Right lobe of liver (tissue), 6 donors: ENCODE measurements around the gene RCAN1. TPM values are rescaled to one million over a fixed set of nuclear protein-coding genes. Genes with fewer than 3 reads are reported as not detected.
"Not testable (repeated sequence)": the region's sequence is repeated elsewhere in the genome, so short reads cannot be mapped to it uniquely, and the experiment has no call there.

Experiments used
- ATAC-seq, 4 donors: fragments of 200-7000 bp; cut with Tn5 transposase; one replicate each; pipeline ENCODE4 v1.9.1; 2020; ENCODE audit warnings: mild to moderate bottlenecking in 4 of 4, moderate library complexity in 4 of 4
- DNase-seq, 3 donors: peaks; one replicate each; pipeline ENCODE4 v3.0.0-alpha.2; 2020
- H3K27ac ChIP-seq, 3 donors: fragments of 200-600 bp; one replicate each; pipeline ENCODE4 v1.8.0; 2022
- H3K27me3 ChIP-seq, 2 donors: fragments of 200-600 bp; one replicate each; pipeline ENCODE4 v1.8.0; 2022
- H3K36me3 ChIP-seq, 4 donors: fragments of 200-600 bp; sonication (generic) in 1 of 4; one replicate each; pipeline versions ENCODE4 v1.5.1 to v1.8.0; 2017 to 2022; ENCODE audit warnings: control low read depth in 1 of 4
- H3K4me1 ChIP-seq, 4 donors: fragments of 200-600 bp; sonication (generic) in 1 of 4; one replicate each; pipeline versions ENCODE4 v1.5.1 to v1.8.0; 2017 to 2022; ENCODE audit warnings: control low read depth in 1 of 4
- H3K4me3 ChIP-seq, 3 donors: fragments of 200-600 bp; one replicate each; pipeline ENCODE4 v1.8.0; 2022
- H3K9me3 ChIP-seq, 4 donors: fragments of 200-600 bp; sonication (generic) in 1 of 4; one replicate each; pipeline versions ENCODE4 v1.5.1 to v1.8.0; 2017 to 2022; ENCODE audit warnings: control low read depth in 1 of 4
- POLR2A ChIP-seq: fragments of 450-650 bp; IDR thresholded peaks from one replicate; pipeline ENCODE4 v1.6.1; 2017; ENCODE audit warnings: antibody characterized with exemption, mild to moderate bottlenecking
- WGBS: methylation state at CpG from one replicate; pipeline ENCODE4 v1.1.6; 2018; ENCODE audit warnings: low coverage, low lambda C conversion rate; ENCODE audit not compliant: insufficient coverage; ENCODE audit errors: missing lambda C conversion rate; 5-methylcytosine and 5-hydroxymethylcytosine counted together
- intact Hi-C, 2 donors: fragments of 100-400 bp; cut with DNase I; formaldehyde crosslinking; loops; one replicate each; pipeline versions ENCODE4 v1.11.2 to v1.14.1; 2022
- total RNA-seq, 6 experiments: library from RNA; depleted of rRNA in 2 of 6; stranded (reverse); fragments of >200 nt in 2 of 6; fragmentation: NEBNext Ultra II Directional in 3 of 6; extraction: Animal tissue kit (Norgen Biotek cat#: 25700) in 3 of 6; gene quantifications; one replicate each; pipeline versions ENCODE4 v1.1.0 to v1.2.4, GENCODE V29; 2016 to 2023
- TF ChIP-seq, protein P1 (sequence below), 4 donors: fragments of 200-600 bp in 3 of 4; fragments of 450-650 bp in 1 of 4; IDR thresholded peaks; one replicate each; pipeline versions ENCODE4 v1.5.1 to v1.8.0; 2016 to 2022; ENCODE audit warnings: antibody characterized with exemption in 4 of 4, mild to moderate bottlenecking in 2 of 4
- donor health status: DM: no; HTN: yes; CAD: no.
- donor health status: DM: no; HTN: no; CAD: no.
- donor health status: DM: no; HTN: no; CAD: no.
- donor health status: DM: no; HTN: yes; CAD: no.
- donor health status: DM: no; HTN: yes; CAD: no.

Gene RCAN1
- total RNA-seq, 6 experiments from 2014 or later, result 34.3 to 71.0 (median 55.4) TPM

GRCh38 chr21:34574601-34575529 is 40.0 kb downstream of the RCAN1 start:
- H3K4me3 ChIP-seq, result no peak overlapping the region
- intact Hi-C loops, result no loop called here
- DNase-seq (no peak), ATAC-seq (no peak)
- peaks cover 0 to 6% (median 0%) of the 10 kb centered on the region in 4 donors for H3K4me1 ChIP-seq
- H3K36me3 ChIP-seq, result no peaks in the 10 kb centered on the region
- no peak overlapping the region for H3K27ac ChIP-seq
- H3K27me3 ChIP-seq, result no peaks in the 10 kb centered on the region
- TF ChIP-seq POLR2A, result no peak
- TF ChIP-seq, protein P1, sequence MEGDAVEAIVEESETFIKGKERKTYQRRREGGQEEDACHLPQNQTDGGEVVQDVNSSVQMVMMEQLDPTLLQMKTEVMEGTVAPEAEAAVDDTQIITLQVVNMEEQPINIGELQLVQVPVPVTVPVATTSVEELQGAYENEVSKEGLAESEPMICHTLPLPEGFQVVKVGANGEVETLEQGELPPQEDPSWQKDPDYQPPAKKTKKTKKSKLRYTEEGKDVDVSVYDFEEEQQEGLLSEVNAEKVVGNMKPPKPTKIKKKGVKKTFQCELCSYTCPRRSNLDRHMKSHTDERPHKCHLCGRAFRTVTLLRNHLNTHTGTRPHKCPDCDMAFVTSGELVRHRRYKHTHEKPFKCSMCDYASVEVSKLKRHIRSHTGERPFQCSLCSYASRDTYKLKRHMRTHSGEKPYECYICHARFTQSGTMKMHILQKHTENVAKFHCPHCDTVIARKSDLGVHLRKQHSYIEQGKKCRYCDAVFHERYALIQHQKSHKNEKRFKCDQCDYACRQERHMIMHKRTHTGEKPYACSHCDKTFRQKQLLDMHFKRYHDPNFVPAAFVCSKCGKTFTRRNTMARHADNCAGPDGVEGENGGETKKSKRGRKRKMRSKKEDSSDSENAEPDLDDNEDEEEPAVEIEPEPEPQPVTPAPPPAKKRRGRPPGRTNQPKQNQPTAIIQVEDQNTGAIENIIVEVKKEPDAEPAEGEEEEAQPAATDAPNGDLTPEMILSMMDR (IDR thresholded peaks at IDR 0.05), result no peak
- WGBS, result 89% methylated on average over 19 of the region's 24 CpGs
- H3K9me3 ChIP-seq, result no peaks in the 10 kb centered on the region

GRCh38 chr21:34571994-34572393 is 42.9 kb downstream of the RCAN1 start:
- Histone ChIP-seq H3K27ac (peak overlapping the region in 1 of 3 donors; percentile 31), H3K36me3 (no peaks in the 10 kb centered on the region), H3K27me3 (no peaks in the 10 kb centered on the region), H3K4me3 (peak overlapping the region in 1 of 3 donors; percentile 24), H3K4me1 (peaks cover 0 to 6% (median 0%) of the 10 kb centered on the region in 4 donors), H3K9me3 (no peaks in the 10 kb centered on the region)
- TF ChIP-seq, protein P1 (IDR thresholded peaks at IDR 0.05), result peak in 2 of 4 donors; percentile 11 to 31
- no peak for TF ChIP-seq POLR2A
- intact Hi-C loops, result no loop called here
- ATAC-seq (peak; percentile 80 to 91 (median 86)), DNase-seq (peak in 1 of 3 donors; percentile 55)
- 32% methylated on average over 6 of the region's 7 CpGs for WGBS

DNA sequence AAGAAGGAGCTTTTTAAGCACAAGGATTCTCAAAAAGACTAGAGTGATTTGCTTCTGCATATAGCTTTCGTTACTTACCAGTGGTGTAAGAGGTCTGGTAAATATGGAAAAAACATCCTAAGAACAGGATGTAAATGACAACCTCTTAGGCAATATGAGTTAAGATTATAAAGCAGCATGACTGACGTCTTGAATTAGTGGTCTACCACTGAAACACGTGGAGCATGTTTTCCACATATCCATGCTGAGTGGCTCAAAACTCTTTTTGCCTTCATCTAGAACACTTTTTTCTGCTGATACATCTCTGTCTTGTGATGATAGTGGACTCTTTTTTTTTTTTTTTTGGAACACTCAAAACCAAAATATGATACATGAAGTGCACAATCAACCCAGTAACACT is 44.6 kb downstream of the RCAN1 start:
- TF ChIP-seq, protein P1 (IDR thresholded peaks at IDR 0.05), result no peak
- TF ChIP-seq POLR2A, result no peak
- H3K27ac ChIP-seq, result no peak overlapping the region
- ATAC-seq, result no peak

GRCh38 chr21:34569381-34569979 is 45.4 kb downstream of the RCAN1 start:
- no peaks in the 10 kb centered on the region for H3K27me3 ChIP-seq
- no peaks in the 10 kb centered on the region for H3K9me3 ChIP-seq
- no peaks in the 10 kb centered on the region for H3K36me3 ChIP-seq
- WGBS, result 80% methylated on average over 4 of the region's 4 CpGs
- H3K4me1 ChIP-seq, result peaks cover 0 to 6% (median 0%) of the 10 kb centered on the region in 4 donors
- ATAC-seq (no peak), DNase-seq (no peak)
- H3K4me3 ChIP-seq, result no peak overlapping the region
- TF ChIP-seq, protein P1 (IDR thresholded peaks at IDR 0.05), result no peak
- TF ChIP-seq POLR2A, result no peak
- intact Hi-C loops, result no loop called here
- no peak overlapping the region for H3K27ac ChIP-seq

More for the DNA sequence above, 44.6 kb downstream of the RCAN1 start:
- Histone ChIP-seq H3K36me3 (no peaks in the 10 kb centered on the region), H3K27me3 (no peaks in the 10 kb centered on the region), H3K9me3 (no peaks in the 10 kb centered on the region), H3K4me3 (no peak overlapping the region), H3K4me1 (peaks cover 0 to 6% (median 0%) of the 10 kb centered on the region in 4 donors)
- intact Hi-C loops, result no loop called here
- DNase-seq, result no peak
- 49% methylated on average over 3 of the region's 3 CpGs for WGBS

DNA sequence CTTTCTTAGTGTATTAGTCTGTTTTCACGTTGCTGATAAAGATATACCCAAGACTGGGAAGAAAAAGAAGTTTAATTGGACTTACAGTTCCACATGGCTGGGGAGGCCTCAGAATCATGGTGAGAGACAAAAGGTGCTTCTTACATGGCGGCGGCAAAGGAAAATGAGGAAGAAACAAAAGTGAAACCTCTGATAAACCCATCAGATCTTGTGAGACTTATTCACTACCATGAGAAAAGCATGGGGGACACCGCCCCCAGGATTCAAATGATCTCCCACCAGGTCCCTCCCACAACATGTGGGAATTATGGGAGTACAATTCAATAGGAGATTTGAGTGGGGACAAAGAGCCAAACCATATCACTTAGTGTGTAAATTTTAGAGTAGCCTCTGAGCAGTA is 46.1 kb downstream of the RCAN1 start:
- H3K4me1 ChIP-seq, H3K27ac ChIP-seq, DNase-seq, intact Hi-C loops, H3K27me3 ChIP-seq, ATAC-seq, H3K36me3 ChIP-seq, H3K9me3 ChIP-seq, H3K4me3 ChIP-seq: not testable (repeated sequence)
- 91% methylated on average over 3 of the region's 4 CpGs for WGBS
